Fibroblast of skin of scalp (primary cell): ENCODE results near the gene PAQR9.

ENCODE experiments used
- DNase-seq: peaks from one replicate; pipeline ENCODE4 v3.0.0-alpha.2; 2013

The PAQR9 gene

GRCh38 chr3:142982038-142982773 lies 18.7 kb upstream of the PAQR9 start:
- no peak for DNase-seq

GRCh38 chr3:142981108-142981507 lies 17.6 kb upstream of the PAQR9 start:
- no peak for DNase-seq

GRCh38 chr3:142977399-142977728 lies 13.9 kb upstream of the PAQR9 start:
- no peak for DNase-seq

GRCh38 chr3:142976621-142977398 lies 13.3 kb upstream of the PAQR9 start:
- DNase-seq: peak; percentile 90

- DNase-seq: no peak
Measured at GRCh38 chr3:142975316-142975995, 12.0 kb upstream of the PAQR9 start.

- no peak for DNase-seq
Measured at GRCh38 chr3:142973217-142974009, 9.9 kb upstream of the PAQR9 start.

DNA sequence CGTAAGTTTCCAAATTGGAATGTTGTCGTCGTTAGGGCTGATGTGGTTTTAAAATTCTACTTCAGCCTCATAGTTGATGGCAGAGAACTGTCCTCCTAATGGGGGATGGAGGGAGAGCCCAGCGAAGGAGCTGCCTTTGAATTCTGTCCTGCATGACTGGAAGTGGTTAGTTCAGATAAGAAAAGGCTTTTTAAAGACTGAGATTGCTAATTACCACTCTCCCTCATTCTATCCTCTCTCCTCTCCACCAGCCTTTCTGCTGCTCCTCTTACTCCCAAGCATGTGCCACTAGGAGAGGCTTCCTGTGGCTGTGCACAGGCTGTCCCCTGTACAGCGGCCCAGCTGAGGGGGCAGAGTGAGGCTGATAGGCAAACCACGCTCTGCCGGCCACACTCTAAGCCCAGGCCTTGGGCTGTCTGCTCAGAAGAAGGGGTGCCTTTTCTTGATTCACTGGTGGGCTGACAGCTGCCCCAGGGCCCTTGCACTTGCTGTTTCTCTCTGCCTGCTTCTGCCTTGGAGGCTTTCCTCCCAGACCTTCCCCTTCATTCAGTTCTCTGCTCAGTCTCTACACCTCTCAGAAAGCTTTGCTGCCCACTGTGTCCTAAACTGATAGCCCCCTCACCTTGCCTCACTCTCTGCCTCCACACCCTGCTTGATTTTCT lies 8.7 kb upstream of the PAQR9 start:
- DNase-seq: no peak

- DNase-seq: no peak
Measured at GRCh38 chr3:142971431-142971830, 8.0 kb upstream of the PAQR9 start.

- no peak for DNase-seq
Measured at GRCh38 chr3:142968319-142969025, 5.0 kb upstream of the PAQR9 start.

DNA sequence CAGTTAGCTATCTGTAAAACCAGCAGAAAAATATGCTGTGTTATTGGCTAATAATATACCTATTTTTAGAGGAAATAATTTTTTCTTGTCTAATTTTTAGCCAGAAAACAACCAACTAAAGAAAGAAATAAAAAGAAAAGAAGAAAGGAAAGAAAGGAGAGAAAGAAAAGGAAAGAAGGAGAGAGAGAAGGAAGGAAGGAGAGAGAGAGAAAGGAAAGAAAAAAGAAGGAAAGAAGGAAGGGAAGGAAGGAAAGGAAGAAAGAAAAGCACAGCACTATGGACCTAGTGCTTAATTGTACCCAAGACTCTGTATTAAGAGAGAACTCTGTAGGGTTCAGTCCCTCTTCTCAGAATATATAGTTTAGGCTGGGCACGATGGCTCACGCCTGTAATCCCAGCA lies 3.3 kb upstream of the PAQR9 start:
- no peak for DNase-seq

- DNase-seq: no peak
Measured at GRCh38 chr3:142965581-142965980, 2.1 kb upstream of the PAQR9 start.

- no peak for DNase-seq
Measured at GRCh38 chr3:142963234-142963515, 299 bp downstream of the PAQR9 start.

DNA sequence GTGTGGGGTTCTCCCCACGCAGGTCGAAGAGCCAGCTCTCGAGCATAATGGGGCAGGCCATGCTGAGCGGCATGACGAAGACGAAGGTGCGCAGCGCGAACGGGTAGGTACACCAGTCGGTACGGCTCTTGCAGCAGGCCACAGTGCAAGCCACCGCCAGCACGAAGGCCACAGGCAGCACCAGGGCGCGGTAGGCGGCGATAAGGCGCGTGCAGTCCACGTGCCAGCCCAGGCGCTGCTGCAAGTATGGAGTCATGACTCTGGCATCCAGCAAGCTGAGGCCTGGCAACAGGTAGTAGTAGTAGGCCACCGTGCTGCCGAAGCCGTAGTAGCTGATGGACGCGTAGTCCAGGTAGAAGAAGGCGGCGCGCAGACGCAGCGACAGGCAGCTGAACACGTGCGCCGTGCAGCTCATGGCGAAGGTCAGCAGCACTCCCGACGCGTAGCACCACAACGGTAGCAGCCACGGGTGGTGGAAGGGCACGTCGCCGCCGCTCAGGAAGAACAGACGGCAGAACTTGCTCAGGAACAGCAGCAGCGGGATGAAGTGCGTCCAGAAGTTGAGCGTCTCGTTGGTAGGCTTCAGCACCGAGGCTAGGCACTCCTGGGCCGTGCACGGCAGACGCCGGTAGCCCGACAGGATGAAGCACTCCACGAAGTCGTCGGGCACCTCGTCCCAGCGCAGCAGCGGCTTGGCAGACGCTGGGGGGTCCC lies 797 bp downstream of the PAQR9 start:
- DNase-seq: no peak

GRCh38 chr3:142962175-142962519 lies 1.3 kb downstream of the PAQR9 start:
- no peak for DNase-seq

DNA sequence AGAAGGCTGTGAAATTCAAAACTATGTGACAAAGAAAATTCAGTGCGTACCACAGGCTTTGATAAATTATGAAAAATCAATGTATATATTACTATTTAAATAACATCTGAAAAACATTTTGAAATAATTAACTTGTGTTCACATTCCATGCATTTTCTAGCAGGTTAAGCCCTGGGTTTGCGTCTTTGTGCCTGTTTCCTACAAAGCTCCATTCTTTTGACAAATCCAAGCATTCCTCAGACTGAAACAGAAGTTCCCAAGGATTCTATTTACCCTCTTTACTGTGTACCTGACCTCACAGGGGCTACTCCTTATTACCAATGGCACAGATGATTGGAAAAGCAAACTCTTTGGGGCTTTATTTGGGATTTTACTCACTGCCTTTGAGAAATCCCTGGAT lies 1.9 kb downstream of the PAQR9 start:
- DNase-seq: no peak

DNA sequence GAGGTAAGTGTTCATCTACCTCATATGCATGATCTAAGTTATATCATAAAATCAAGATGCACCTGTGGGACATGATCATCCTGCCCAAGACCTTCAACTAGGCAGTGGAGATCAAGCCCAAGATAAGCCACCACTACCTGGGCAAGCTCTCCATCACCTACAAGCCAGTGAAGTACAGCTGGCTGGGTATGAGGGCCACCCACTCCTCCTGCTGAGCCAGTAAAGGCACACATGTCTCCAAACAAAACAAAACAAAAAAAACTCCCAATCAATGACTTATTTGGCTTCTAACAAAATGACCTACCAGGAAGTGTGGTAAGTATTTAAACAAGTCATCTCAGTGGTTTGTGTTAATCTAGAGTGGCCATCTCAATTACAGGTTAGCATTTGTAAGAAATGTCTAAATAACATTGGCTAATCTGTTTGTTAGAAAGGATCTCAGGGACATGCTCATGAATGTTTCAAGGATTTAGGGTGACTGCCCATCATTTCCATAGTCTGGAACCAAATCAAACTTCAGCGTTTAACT lies 3.1 kb downstream of the PAQR9 start:
- no peak for DNase-seq

- DNase-seq: no peak
Measured at GRCh38 chr3:142958707-142959106, 4.8 kb downstream of the PAQR9 start.

GRCh38 chr3:142953443-142953842 lies 10.0 kb downstream of the PAQR9 start:
- no peak for DNase-seq

DNA sequence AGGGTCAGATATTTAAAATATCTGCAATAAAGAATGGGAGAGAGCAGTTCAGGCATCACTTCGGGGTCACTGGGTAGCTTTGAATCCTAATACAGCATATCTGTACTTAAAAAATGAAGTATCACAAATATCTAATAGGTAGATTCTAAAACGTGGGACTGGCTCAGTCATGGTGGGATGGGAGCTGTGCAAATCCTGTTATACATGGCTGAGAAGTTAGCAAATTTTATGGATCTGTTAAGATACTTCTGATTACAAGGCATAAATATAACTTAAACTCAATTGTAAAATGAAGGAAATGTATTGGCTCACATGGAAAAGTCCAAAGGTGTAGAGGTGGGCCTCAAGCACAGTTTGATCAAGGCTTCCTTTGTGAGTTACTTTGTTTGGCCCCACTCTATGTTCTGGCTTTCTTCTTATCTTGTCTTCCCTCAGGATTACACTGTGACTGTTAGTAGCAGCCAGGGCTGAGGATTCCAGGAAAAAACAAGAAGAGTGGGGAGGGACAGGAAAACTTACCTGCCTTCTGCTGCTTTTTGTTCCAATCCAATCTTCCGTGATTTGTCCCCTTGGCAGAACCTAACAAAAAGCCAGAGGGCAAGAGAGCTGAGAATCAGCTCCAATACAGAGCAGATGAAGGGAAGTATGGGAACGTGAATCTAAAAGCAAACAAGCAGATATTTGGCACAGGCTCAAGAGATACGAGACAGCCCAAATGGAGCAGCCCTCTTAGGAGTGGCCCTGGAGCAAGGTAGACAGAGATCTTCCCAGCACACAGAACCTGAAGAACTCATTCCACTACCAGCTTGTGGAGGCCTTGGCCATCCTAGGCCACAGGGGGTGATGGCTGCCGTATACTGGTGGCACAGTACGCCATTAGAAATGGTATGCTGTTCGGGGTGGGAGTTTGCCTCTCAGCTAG lies 10.9 kb downstream of the PAQR9 start:
- no peak for DNase-seq

DNA sequence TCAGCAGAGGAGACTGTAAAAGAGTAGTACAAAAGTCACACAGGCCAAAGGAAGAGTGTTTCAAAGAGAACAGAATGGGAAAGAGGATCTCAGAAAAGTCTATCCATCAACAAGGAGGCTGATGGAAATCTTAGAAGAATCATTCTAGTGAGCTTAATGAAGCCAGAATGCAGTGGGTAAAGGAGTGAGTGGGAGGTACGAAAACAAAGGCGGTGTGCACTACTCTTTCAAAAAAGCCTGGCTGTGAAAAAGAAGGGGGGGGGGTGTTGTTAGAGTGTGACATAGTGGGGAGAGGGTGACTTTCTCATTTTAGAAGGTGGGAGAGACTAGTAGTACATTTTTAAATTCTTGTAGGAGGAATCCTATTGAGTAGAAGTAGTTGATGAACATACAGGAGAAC lies 11.7 kb downstream of the PAQR9 start:
- no peak for DNase-seq
